K562 (cell line): ENCODE data around the gene TBC1D2. TPM values are rescaled to one million over a fixed set of nuclear protein-coding genes. Genes with fewer than 3 reads are reported as not detected.

Source experiments
- CXXC5 ChIP-seq: fragments of 250-450 bp; sonication (Bioruptor Pico); IDR thresholded peaks from 2 replicates; pipeline ENCODE4 v1.8.0; 2022; ENCODE audit warnings: inconsistent platforms, mild to moderate bottlenecking, moderate library complexity
- JUND ChIP-seq, 2 experiments: IDR thresholded peaks; 2 replicates in 1 of 2; 3 replicates in 1 of 2; pipeline ENCODE4 v1.6.1; 2011; ENCODE audit warnings: borderline replicate concordance in 2 of 2, low read depth in 2 of 2, low read length in 2 of 2, improper control_type of control experiment in 1 of 2, missing biosample characterization in 1 of 2, missing genetic modification characterization in 1 of 2, missing genetic modification reagents in 1 of 2
- MIER1 ChIP-seq: fragments of 450-650 bp; IDR thresholded peaks from 2 replicates; pipeline ENCODE4 v1.6.1; 2016; ENCODE audit warnings: antibody characterized with exemption, mild to moderate bottlenecking, low read depth
- MYNN ChIP-seq, 2 experiments: sonication (generic); formaldehyde crosslinking in 1 of 2; IDR thresholded peaks; 2 replicates each; pipeline versions ENCODE4 v1.5.0 to v1.6.1; 2016 to 2020; ENCODE audit warnings: antibody characterized with exemption in 1 of 2, missing genetic modification reagents in 1 of 2
- SNRNP70 ChIP-seq: fragments of 200-400 bp; formaldehyde crosslinking; optimal IDR thresholded peaks from 2 replicates; pipeline ENCODE3; 2017; ENCODE audit warnings: low read depth, low read length
- SP1 ChIP-seq: sonication (generic); formaldehyde crosslinking; IDR thresholded peaks from 2 replicates; pipeline ENCODE4 v1.8.1; 2022; ENCODE audit warnings: mild to moderate bottlenecking, missing genetic modification reagents
- TEAD1 ChIP-seq, 2 experiments: fragments of 450-650 bp in 1 of 2; sonication (generic) in 1 of 2; formaldehyde crosslinking; IDR thresholded peaks; 2 replicates each; pipeline versions ENCODE4 v1.4.0 to v1.8.0; 2020 to 2022; ENCODE audit warnings: mild to moderate bottlenecking in 2 of 2, missing genetic modification reagents in 1 of 2
- ZNF224 ChIP-seq: sonication (generic); formaldehyde crosslinking; IDR thresholded peaks from 2 replicates; pipeline ENCODE4 v1.8.0; 2022; ENCODE audit warnings: mild to moderate bottlenecking, missing genetic modification reagents
- polyA plus RNA-seq, 8 experiments: library from polyadenylated mRNA; depleted of rRNA in 4 of 8; stranded (reverse) in 5 of 8; unstranded in 3 of 8; fragments of >200 nt; fragmentation: Nextera tagmentation in 2 of 8; fragmentation: Illumina TruSeq in 1 of 8; extraction: Ambion mirVana in 2 of 8; extraction: Trizol in 1 of 8; gene quantifications; 2 replicates each; pipeline versions ENCODE4 v1.2.1 to v1.2.3, GENCODE V29; 2011 to 2014; ENCODE audit warnings: inconsistent platforms in 1 of 8, missing spikeins in 1 of 8
- total RNA-seq, 7 experiments: library from RNA; depleted of rRNA in 6 of 7; stranded (reverse); fragments of >200 nt in 6 of 7; fragmentation: Illumina TruSeq in 2 of 7; extraction: Trizol in 2 of 7; gene quantifications; 2 replicates each; pipeline versions ENCODE4 v1.2.1 to v1.2.3, GENCODE V29; 2011 to 2021; ENCODE audit warnings: low replicate concordance in 1 of 7
- TF ChIP-seq, protein P1 (sequence below), 2 experiments: IDR thresholded peaks in 1 of 2; conservative IDR thresholded peaks in 1 of 2; 2 replicates each; pipeline ENCODE4 v1.6.1; 2016; ENCODE audit warnings: low read depth in 2 of 2, mild to moderate bottlenecking in 1 of 2, missing compliant biosample characterization in 1 of 2, missing genetic modification characterization in 1 of 2, moderate library complexity in 1 of 2
- TF ChIP-seq, protein P2 (sequence below): fragments of 450-650 bp; conservative IDR thresholded peaks from 2 replicates; pipeline ENCODE4 v1.6.1; 2016; ENCODE audit warnings: missing genetic modification characterization, low read depth, mild to moderate bottlenecking, missing compliant biosample characterization, moderate library complexity
- TF ChIP-seq, protein P3 (sequence below), 2 experiments: fragments of 450-650 bp; formaldehyde crosslinking in 1 of 2; IDR thresholded peaks; 2 replicates each; pipeline versions ENCODE4 v1.4.0 to v1.6.1; 2014 to 2020; ENCODE audit warnings: mild to moderate bottlenecking in 2 of 2, borderline replicate concordance in 1 of 2, low read depth in 1 of 2

Gene TBC1D2
- total and polyA plus RNA-seq, 9 of the 15 experiments (the other 6 are each of a cell fraction or from before 2014, with no cell fraction given) = 0.10 to 7.0 (median 2.5) TPM

DNA sequence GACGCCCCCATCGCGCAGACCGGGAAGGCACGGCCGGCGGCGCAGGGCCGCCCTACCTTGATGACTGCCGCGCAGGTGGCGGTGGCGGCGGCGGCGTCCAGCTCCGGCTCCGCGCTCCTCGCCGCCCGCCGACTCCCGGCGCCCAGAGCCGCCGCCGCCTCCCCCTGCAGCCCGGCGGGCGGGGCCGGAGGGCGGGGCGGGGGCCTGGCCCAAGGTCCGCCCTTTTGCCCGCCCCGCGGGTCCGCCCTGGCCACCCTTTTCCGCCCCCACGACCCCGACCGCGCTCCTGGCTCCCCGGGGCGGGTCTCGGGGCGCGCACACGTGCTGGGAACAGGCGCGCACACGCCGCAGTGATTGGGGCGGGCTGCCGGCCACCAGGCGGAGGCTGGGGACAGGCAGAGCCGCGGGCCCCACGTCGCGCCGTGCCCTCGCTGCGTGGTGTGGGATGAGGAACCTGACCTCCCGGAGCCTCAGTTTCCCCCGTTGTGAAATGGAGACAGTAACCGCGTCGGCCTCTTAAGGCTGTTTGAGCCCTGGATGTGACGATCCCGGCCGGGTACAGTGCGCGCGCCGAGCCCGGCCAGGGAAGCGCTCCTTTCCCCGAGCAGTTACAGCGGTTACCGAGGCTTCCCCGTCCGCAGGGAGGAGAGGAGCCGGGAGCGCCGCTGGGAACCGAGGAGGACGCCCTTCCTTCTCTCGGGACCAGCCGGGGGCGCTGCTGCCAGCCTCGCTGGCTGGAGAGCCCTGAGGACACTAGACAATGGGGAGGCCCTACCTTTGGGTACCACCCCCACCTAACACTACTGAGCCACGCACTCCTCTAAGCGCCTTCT lies 62.7 kb downstream of the TBC1D2 start, which contains the start of gene CORO2A (continued):
- TF ChIP-seq SNRNP70 = no peak
- peak; percentile 49 for TF ChIP-seq JUND (IDR thresholded peaks at IDR 0.05; ENCODE audit: borderline replicate concordance, low read depth, low read length)
- TF ChIP-seq JUND (tag; IDR thresholded peaks at IDR 0.05; ENCODE audit: borderline replicate concordance, low read depth, low read length) = peak; percentile 38; the same call in 2 of the 3 replicates
- no peak for TF ChIP-seq MIER1
- 0 out of 2 replicates have a peak, but pooled peaks have one; percentile 22 for TF ChIP-seq MYNN (IDR thresholded peaks at IDR 0.05)
- TF ChIP-seq MYNN (CRISPR knock-in tag; IDR thresholded peaks at IDR 0.05) = no peak
- TF ChIP-seq TEAD1 (CRISPR knock-in tag; IDR thresholded peaks at IDR 0.05) = peak in 1 of 2 experiments; percentile 63; a peak in 1 of 4 replicates
- TF ChIP-seq, protein P1, sequence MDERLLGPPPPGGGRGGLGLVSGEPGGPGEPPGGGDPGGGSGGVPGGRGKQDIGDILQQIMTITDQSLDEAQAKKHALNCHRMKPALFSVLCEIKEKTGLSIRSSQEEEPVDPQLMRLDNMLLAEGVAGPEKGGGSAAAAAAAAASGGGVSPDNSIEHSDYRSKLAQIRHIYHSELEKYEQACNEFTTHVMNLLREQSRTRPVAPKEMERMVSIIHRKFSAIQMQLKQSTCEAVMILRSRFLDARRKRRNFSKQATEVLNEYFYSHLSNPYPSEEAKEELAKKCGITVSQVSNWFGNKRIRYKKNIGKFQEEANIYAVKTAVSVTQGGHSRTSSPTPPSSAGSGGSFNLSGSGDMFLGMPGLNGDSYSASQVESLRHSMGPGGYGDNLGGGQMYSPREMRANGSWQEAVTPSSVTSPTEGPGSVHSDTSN (CRISPR knock-in tag; IDR thresholded peaks at IDR 0.05; ENCODE audit: low read depth) = no peak
- TF ChIP-seq, protein P1 (tag; conservative IDR thresholded peaks at IDR 0.05; ENCODE audit: low read depth) = no peak
- TF ChIP-seq SP1 = peak; percentile 88
- peak; percentile 79 for TF ChIP-seq CXXC5 (CRISPR knock-in tag)
- TF ChIP-seq, protein P2, sequence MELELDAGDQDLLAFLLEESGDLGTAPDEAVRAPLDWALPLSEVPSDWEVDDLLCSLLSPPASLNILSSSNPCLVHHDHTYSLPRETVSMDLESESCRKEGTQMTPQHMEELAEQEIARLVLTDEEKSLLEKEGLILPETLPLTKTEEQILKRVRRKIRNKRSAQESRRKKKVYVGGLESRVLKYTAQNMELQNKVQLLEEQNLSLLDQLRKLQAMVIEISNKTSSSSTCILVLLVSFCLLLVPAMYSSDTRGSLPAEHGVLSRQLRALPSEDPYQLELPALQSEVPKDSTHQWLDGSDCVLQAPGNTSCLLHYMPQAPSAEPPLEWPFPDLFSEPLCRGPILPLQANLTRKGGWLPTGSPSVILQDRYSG (tag) = no peak
- TF ChIP-seq ZNF224 = peak; percentile 60; the same call in 1 of the 2 replicates
- TF ChIP-seq, protein P3, sequence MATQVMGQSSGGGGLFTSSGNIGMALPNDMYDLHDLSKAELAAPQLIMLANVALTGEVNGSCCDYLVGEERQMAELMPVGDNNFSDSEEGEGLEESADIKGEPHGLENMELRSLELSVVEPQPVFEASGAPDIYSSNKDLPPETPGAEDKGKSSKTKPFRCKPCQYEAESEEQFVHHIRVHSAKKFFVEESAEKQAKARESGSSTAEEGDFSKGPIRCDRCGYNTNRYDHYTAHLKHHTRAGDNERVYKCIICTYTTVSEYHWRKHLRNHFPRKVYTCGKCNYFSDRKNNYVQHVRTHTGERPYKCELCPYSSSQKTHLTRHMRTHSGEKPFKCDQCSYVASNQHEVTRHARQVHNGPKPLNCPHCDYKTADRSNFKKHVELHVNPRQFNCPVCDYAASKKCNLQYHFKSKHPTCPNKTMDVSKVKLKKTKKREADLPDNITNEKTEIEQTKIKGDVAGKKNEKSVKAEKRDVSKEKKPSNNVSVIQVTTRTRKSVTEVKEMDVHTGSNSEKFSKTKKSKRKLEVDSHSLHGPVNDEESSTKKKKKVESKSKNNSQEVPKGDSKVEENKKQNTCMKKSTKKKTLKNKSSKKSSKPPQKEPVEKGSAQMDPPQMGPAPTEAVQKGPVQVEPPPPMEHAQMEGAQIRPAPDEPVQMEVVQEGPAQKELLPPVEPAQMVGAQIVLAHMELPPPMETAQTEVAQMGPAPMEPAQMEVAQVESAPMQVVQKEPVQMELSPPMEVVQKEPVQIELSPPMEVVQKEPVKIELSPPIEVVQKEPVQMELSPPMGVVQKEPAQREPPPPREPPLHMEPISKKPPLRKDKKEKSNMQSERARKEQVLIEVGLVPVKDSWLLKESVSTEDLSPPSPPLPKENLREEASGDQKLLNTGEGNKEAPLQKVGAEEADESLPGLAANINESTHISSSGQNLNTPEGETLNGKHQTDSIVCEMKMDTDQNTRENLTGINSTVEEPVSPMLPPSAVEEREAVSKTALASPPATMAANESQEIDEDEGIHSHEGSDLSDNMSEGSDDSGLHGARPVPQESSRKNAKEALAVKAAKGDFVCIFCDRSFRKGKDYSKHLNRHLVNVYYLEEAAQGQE (IDR thresholded peaks at IDR 0.05; ENCODE audit: borderline replicate concordance) = peak; percentile 59; the same call in 1 of the 2 replicates
- TF ChIP-seq, protein P3 (CRISPR knock-in tag; IDR thresholded peaks at IDR 0.05; ENCODE audit: low read depth) = no peak
